Upper lobe of left lung (tissue), 6 donors: Measurements from ENCODE around the gene USP34. TPM values are rescaled to one million over a fixed set of nuclear protein-coding genes. Genes with fewer than 3 reads are reported as not detected.

Source experiments
- ATAC-seq, 2 donors: fragments of 200-7000 bp; cut with Tn5 transposase; one replicate each; pipeline ENCODE4 v1.9.1; 2022; ENCODE audit warnings: mild to moderate bottlenecking in 2 of 2, moderate library complexity in 2 of 2; ENCODE audit not compliant: low FRiP score in 2 of 2
- DNase-seq, 2 donors: peaks; one replicate each; pipeline ENCODE4 v3.0.0-alpha.2; 2019 to 2020
- H3K27ac ChIP-seq, 4 donors: fragments of 200-600 bp; sonication (generic); one replicate each; pipeline ENCODE4 v1.5.1; 2016 to 2019
- H3K27me3 ChIP-seq, 4 donors: fragments of 200-600 bp; sonication (generic); one replicate each; pipeline ENCODE4 v1.5.1; 2017 to 2019
- H3K36me3 ChIP-seq, 4 donors: fragments of 200-600 bp; sonication (generic); one replicate each; pipeline ENCODE4 v1.5.1; 2016 to 2019
- H3K4me1 ChIP-seq, 4 donors: fragments of 200-600 bp; sonication (generic); one replicate each; pipeline ENCODE4 v1.5.1; 2018 to 2019
- H3K4me3 ChIP-seq, 4 donors: fragments of 200-600 bp; sonication (generic); one replicate each; pipeline ENCODE4 v1.5.1; 2017 to 2019; ENCODE audit warnings: mild to moderate bottlenecking in 2 of 4, moderate library complexity in 1 of 4
- H3K9me3 ChIP-seq, 4 donors: fragments of 200-600 bp; sonication (generic); one replicate each; pipeline ENCODE4 v1.5.1; 2018 to 2019
- CTCF ChIP-seq, 6 experiments: fragments of 450-650 bp in 4 of 6; fragments of 200-600 bp in 2 of 6; sonication (generic) in 2 of 6; IDR thresholded peaks; one replicate each; pipeline ENCODE4 v1.5.1; 2016 to 2019; ENCODE audit warnings: antibody characterized with exemption in 6 of 6
- EP300 ChIP-seq, 4 donors: sonication (generic); formaldehyde crosslinking; IDR thresholded peaks; one replicate each; pipeline ENCODE4 v1.5.1; 2017; ENCODE audit warnings: antibody characterized with exemption in 4 of 4, control low read depth in 2 of 4
- POLR2A ChIP-seq, 4 donors: fragments of 450-650 bp; IDR thresholded peaks; one replicate each; pipeline ENCODE4 v1.5.1; 2016 to 2017; ENCODE audit warnings: antibody characterized with exemption in 4 of 4, mild to moderate bottlenecking in 2 of 4
- POLR2AphosphoS5 ChIP-seq, 2 donors: sonication (generic); formaldehyde crosslinking; IDR thresholded peaks; one replicate each; pipeline ENCODE4 v1.5.1; 2017; ENCODE audit warnings: antibody characterized with exemption in 2 of 2
- WGBS, 2 donors: methylation state at CpG; one replicate each; pipeline ENCODE4 v1.1.5; 2017 to 2018; 5-methylcytosine and 5-hydroxymethylcytosine counted together
- total RNA-seq, 6 donors: library from RNA; depleted of rRNA in 4 of 6; stranded (reverse); fragments of >200 nt in 4 of 6; gene quantifications; one replicate each; pipeline versions ENCODE4 v1.1.0 to v1.2.1, GENCODE V29; 2016 to 2021
- donor health status: DM: no; HTN: no; CAD: no; lungs with moderate emphysema.
- donor health status: DM: no; HTN: yes; CAD: no; lungs with severe emphysema.

USP34 gene
- total RNA-seq, 6 donors from 2014 or later, result 73.8 to 223 (median 114) TPM

GRCh38 chr2:61419570-61419969 is 51.3 kb downstream of the USP34 start:
- Histone ChIP-seq H3K36me3 (peaks cover 0 to 3% (median 0%) of the 10 kb centered on the region in 4 donors), H3K4me3 (no peak overlapping the region), H3K9me3 (no peaks in the 10 kb centered on the region), H3K27me3 (no peaks in the 10 kb centered on the region), H3K27ac (no peak overlapping the region), H3K4me1 (peaks cover 26 to 43% (median 37%) of the 10 kb centered on the region in 4 donors)
- DNase-seq, result no peak
- TF ChIP-seq CTCF (IDR thresholded peaks at IDR 0.05) (no peak), POLR2A (IDR thresholded peaks at IDR 0.05) (no peak), EP300 (IDR thresholded peaks at IDR 0.05) (no peak), POLR2AphosphoS5 (IDR thresholded peaks at IDR 0.05) (no peak)
- no peak for ATAC-seq

- peaks cover 0 to 3% (median 0%) of the 10 kb centered on the region in 4 donors for H3K36me3 ChIP-seq
- H3K27me3 ChIP-seq, result no peaks in the 10 kb centered on the region
- peak overlapping the region in 1 of 4 donors; percentile 35 for H3K27ac ChIP-seq
- ATAC-seq (no peak), DNase-seq (no peak)
- H3K4me3 ChIP-seq, result no peak overlapping the region
- H3K9me3 ChIP-seq, result no peaks in the 10 kb centered on the region
- peaks cover 26 to 38% (median 34%) of the 10 kb centered on the region in 4 donors for H3K4me1 ChIP-seq
- 57 to 78% methylated on average over 5 of the region's 5 CpGs for WGBS, 2 donors
- TF ChIP-seq EP300 (IDR thresholded peaks at IDR 0.05) (no peak), POLR2AphosphoS5 (IDR thresholded peaks at IDR 0.05) (no peak), CTCF (IDR thresholded peaks at IDR 0.05) (no peak), POLR2A (IDR thresholded peaks at IDR 0.05) (no peak)
Observed at GRCh38 chr2:61419129-61419528, 51.8 kb downstream of the USP34 start.

GRCh38 chr2:61416871-61417645 is 53.8 kb downstream of the USP34 start:
- WGBS, 2 donors, result 96 to 98% methylated on average over 9 of the region's 9 CpGs
- DNase-seq (no peak), ATAC-seq (no peak)
- Histone ChIP-seq H3K27me3 (no peaks in the 10 kb centered on the region), H3K27ac (no peak overlapping the region), H3K36me3 (peaks cover 0 to 3% (median 0%) of the 10 kb centered on the region in 4 donors), H3K9me3 (no peaks in the 10 kb centered on the region), H3K4me3 (no peak overlapping the region), H3K4me1 (peaks cover 19 to 23% (median 22%) of the 10 kb centered on the region in 4 donors)
- no peak for TF ChIP-seq POLR2AphosphoS5 (IDR thresholded peaks at IDR 0.05)
- TF ChIP-seq CTCF (IDR thresholded peaks at IDR 0.05), result no peak
- TF ChIP-seq POLR2A (IDR thresholded peaks at IDR 0.05), result no peak
- TF ChIP-seq EP300 (IDR thresholded peaks at IDR 0.05), result no peak

- WGBS, 2 donors, result 91 to 96% methylated on average over 1 of the region's 1 CpG
- peaks cover 5 to 14% (median 9%) of the 10 kb centered on the region in 4 donors for H3K4me1 ChIP-seq
- H3K27me3 ChIP-seq, result no peaks in the 10 kb centered on the region
- H3K9me3 ChIP-seq, result no peaks in the 10 kb centered on the region
- H3K36me3 ChIP-seq, result peaks cover 0 to 3% (median 0%) of the 10 kb centered on the region in 4 donors
- no peak for DNase-seq
- no peak overlapping the region for H3K4me3 ChIP-seq
- H3K27ac ChIP-seq, result peak overlapping the region in 1 of 4 donors; percentile 65
- TF ChIP-seq POLR2AphosphoS5 (IDR thresholded peaks at IDR 0.05), result no peak
- ATAC-seq, result no peak
Observed at GRCh38 chr2:61415265-61415664, 55.6 kb downstream of the USP34 start.

- DNase-seq (no peak), ATAC-seq (no peak)
- no peak for TF ChIP-seq CTCF (IDR thresholded peaks at IDR 0.05)
- no peak for TF ChIP-seq EP300 (IDR thresholded peaks at IDR 0.05)
- Histone ChIP-seq H3K4me3 (no peak overlapping the region), H3K27ac (peak overlapping the region in 2 of 4 donors; percentile 19 to 65), H3K36me3 (peaks cover 0 to 3% (median 0%) of the 10 kb centered on the region in 4 donors), H3K9me3 (no peaks in the 10 kb centered on the region), H3K4me1 (peaks cover 5 to 12% (median 7%) of the 10 kb centered on the region in 4 donors), H3K27me3 (no peaks in the 10 kb centered on the region)
- 93 to 94% methylated on average over 3 of the region's 3 CpGs for WGBS, 2 donors
Observed at GRCh38 chr2:61414674-61415073, 56.2 kb downstream of the USP34 start.
